ENCODE measurements around the gene EXOC3L2.

DNA sequence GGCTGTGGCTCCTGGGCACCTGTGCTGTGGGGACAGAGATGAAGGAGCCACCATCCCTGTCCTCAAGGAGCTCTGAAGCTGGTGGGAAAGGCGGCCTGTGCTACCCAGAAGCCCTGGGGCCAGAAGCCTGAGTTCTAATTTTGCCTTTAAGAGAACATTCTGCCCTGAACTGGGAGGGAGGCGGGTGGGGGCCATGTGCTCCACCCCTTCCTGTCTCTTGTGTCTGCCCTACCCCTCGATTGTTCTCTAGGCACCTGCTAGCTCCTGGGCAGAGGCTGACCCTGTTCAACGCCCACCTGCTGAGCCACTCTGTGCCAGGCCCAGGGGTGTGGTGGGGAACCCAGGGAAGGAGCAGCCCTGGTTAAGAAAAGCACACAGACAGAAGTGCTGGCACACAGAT is 73.0 kb downstream of the EXOC3L2 start:
- TF ChIP-seq POLR2A (IDR thresholded peaks at IDR 0.05; ENCODE audit: low read length) = no peak
- TF ChIP-seq GATA1 (IDR thresholded peaks at IDR 0.05; ENCODE audit: low read depth, low read length) = no peak
